B cell (primary cell): Measurements from ENCODE around the gene PTPRN2. TPM values are rescaled to one million over a fixed set of nuclear protein-coding genes. Genes with fewer than 3 reads are reported as not detected.
"Not testable (repeated sequence)": the region's sequence is repeated elsewhere in the genome, so short reads cannot be mapped to it uniquely, and the experiment has no call there.

Source experiments
- ATAC-seq: fragments of 200-7000 bp; cut with Tn5 transposase; one replicate; pipeline ENCODE4 v1.10.0; 2021; ENCODE audit warnings: low read depth, mild to moderate bottlenecking, moderate number of reproducible peaks, moderate library complexity
- CTCF ChIA-PET: fragments of 350-600 bp; sonication (Branson Sonifier 250); formaldehyde crosslinking; loops from one replicate; lab custom pipeline; 2021; ENCODE audit warnings: antibody characterized with exemption, inconsistent platforms; lab: Charles Lee
- POLR2A ChIA-PET: fragments of 350-600 bp; sonication (Branson Sonifier 250); formaldehyde crosslinking; loops from one replicate; lab custom pipeline; 2021; ENCODE audit warnings: antibody characterized with exemption; lab: Charles Lee
- DNase-seq: peaks from one replicate; pipeline ENCODE4 v3.0.0; 2013
- H2AFZ ChIP-seq: 2 replicates; pipeline ENCODE4 v1.6.1; 2012; ENCODE audit warnings: mild to moderate bottlenecking, low read depth, low read length; ENCODE audit not compliant: insufficient read depth, poor library complexity, severe bottlenecking
- H3K27ac ChIP-seq, 2 donors: 1 replicate in 1 of 2; 2 replicates in 1 of 2; pipeline ENCODE4 v1.5.1; 2012 to 2013; ENCODE audit warnings: low read length in 2 of 2, mild to moderate bottlenecking in 2 of 2, moderate library complexity in 1 of 2
- H3K27me3 ChIP-seq, 4 experiments: fragments of 200-600 bp in 1 of 4; sonication (generic) in 1 of 4; replicated peaks in 1 of 4; 1 replicate in 2 of 4; 2 replicates in 2 of 4; pipeline versions ENCODE4 v1.6.1 to v1.7.0; 2013 to 2016; ENCODE audit warnings: low read length in 3 of 4, mild to moderate bottlenecking in 2 of 4, mixed read lengths in 1 of 4, moderate library complexity in 1 of 4; ENCODE audit not compliant: insufficient read depth in 4 of 4, control insufficient read depth in 3 of 4; ENCODE audit errors: control extremely low read depth in 1 of 4
- H3K36me3 ChIP-seq, 2 experiments: replicated peaks in 1 of 2; 1 replicate in 1 of 2; 2 replicates in 1 of 2; pipeline versions ENCODE4 v1.6.1 to v1.7.1; 2013; ENCODE audit warnings: low read length in 1 of 2; ENCODE audit not compliant: insufficient read depth in 2 of 2, control insufficient read depth in 1 of 2; ENCODE audit errors: control extremely low read depth in 1 of 2, extremely low read depth in 1 of 2
- H3K4me1 ChIP-seq, 2 donors: fragments of 200-600 bp in 1 of 2; sonication (generic) in 1 of 2; 1 replicate in 1 of 2; 2 replicates in 1 of 2; pipeline versions ENCODE4 v1.5.1 to v1.6.1; 2013 to 2017; ENCODE audit warnings: low read length in 2 of 2; ENCODE audit not compliant: control insufficient read depth in 2 of 2, insufficient read depth in 2 of 2
- H3K4me2 ChIP-seq: replicated peaks from 2 replicates; pipeline ENCODE3; 2012; ENCODE audit warnings: mild to moderate bottlenecking, low read depth, low read length; ENCODE audit not compliant: poor library complexity, severe bottlenecking
- H3K4me3 ChIP-seq, 5 experiments: fragments of 200-600 bp in 1 of 5; sonication (generic) in 1 of 5; 1 replicate in 3 of 5; 2 replicates in 2 of 5; pipeline versions ENCODE4 v1.5.1 to v1.7.0; 2011 to 2016; ENCODE audit warnings: low read length in 4 of 5, mild to moderate bottlenecking in 4 of 5, low read depth in 2 of 5, control low read depth in 1 of 5, moderate library complexity in 1 of 5; ENCODE audit not compliant: insufficient read depth in 1 of 5; ENCODE audit errors: control extremely low read depth in 1 of 5, extremely low read depth in 1 of 5
- H3K79me2 ChIP-seq: fragments of 200-600 bp; sonication (generic); one replicate; pipeline ENCODE4 v1.6.0; 2016; ENCODE audit warnings: low read length; ENCODE audit not compliant: control insufficient read depth, insufficient read depth
- H3K9ac ChIP-seq: fragments of 200-600 bp; sonication (generic); 2 replicates; pipeline ENCODE4 v1.6.1; 2017; ENCODE audit warnings: mild to moderate bottlenecking, low read length, moderate library complexity
- H3K9me3 ChIP-seq, 3 donors: one replicate each; pipeline versions ENCODE4 v1.6.1 to v1.7.1; 2013; ENCODE audit warnings: low read length in 2 of 3; ENCODE audit not compliant: control insufficient read depth in 2 of 3, insufficient read depth in 1 of 3; ENCODE audit errors: control extremely low read depth in 1 of 3
- H4K20me1 ChIP-seq: 2 replicates; pipeline ENCODE4 v1.6.0; 2012; ENCODE audit warnings: mild to moderate bottlenecking, low read length; ENCODE audit not compliant: insufficient read depth, control insufficient read depth, poor library complexity, severe bottlenecking
- H3K27ac Mint-ChIP-seq: one replicate; pipeline ENCODE4 v1.8.0; 2021; ENCODE audit warnings: mixed read lengths
- H3K27me3 Mint-ChIP-seq: one replicate; pipeline ENCODE4 v1.8.0; 2021; ENCODE audit warnings: mixed read lengths
- H3K4me1 Mint-ChIP-seq: one replicate; pipeline ENCODE4 v1.8.0; 2021; ENCODE audit warnings: mixed read lengths
- H3K4me3 Mint-ChIP-seq: one replicate; pipeline ENCODE4 v1.8.0; 2021; ENCODE audit warnings: mixed read lengths
- H3K9me3 Mint-ChIP-seq: one replicate; pipeline ENCODE4 v1.8.0; 2022; ENCODE audit warnings: mixed read lengths; ENCODE audit not compliant: insufficient read depth
- CTCF ChIP-seq: fragments of 200-600 bp; IDR thresholded peaks from one replicate; pipeline ENCODE4 v1.8.0; 2022; ENCODE audit warnings: antibody characterized with exemption, mild to moderate bottlenecking
- EZH2 ChIP-seq: IDR thresholded peaks from 2 replicates; pipeline ENCODE4 v1.6.1; 2012; ENCODE audit warnings: borderline replicate concordance, low read depth, mild to moderate bottlenecking, moderate library complexity, low read length; ENCODE audit not compliant: insufficient read depth, poor library complexity, severe bottlenecking
- WGBS: methylation state at CpG from one replicate; pipeline ENCODE4 v1.1.5; 2013; ENCODE audit warnings: missing lambda C conversion rate; ENCODE audit not compliant: insufficient coverage; 5-methylcytosine and 5-hydroxymethylcytosine counted together
- intact Hi-C: fragments of 100-400 bp; cut with micrococcal nuclease; formaldehyde crosslinking; loops from one replicate; pipeline ENCODE4 v1.10.0; 2022
- polyA plus RNA-seq: library from polyadenylated mRNA; depleted of rRNA; stranded (reverse); fragments of >200 nt; gene quantifications from 2 replicates; pipeline ENCODE4 v1.2.3, GENCODE V29; 2012
- total RNA-seq, 2 donors: library from RNA; stranded (reverse); fragments of 120-200 nt in 1 of 2; gene quantifications; 1 replicate in 1 of 2; 2 replicates in 1 of 2; pipeline versions ENCODE4 v1.2.3 to v1.2.4, GENCODE V29; 2013 to 2022

PTPRN2 gene
- total and polyA plus RNA-seq, 2 donors (not counting 1 experiment from before 2014, with no cell fraction given): 2.0 to 5.0 TPM

- H3K79me2 ChIP-seq: no peaks in the 10 kb centered on the region
- intact Hi-C loops: no loop called here
- H3K27me3 ChIP-seq: no peaks in the 10 kb centered on the region
- H3K4me1 ChIP-seq: no peaks in the 10 kb centered on the region
- H3K4me3 ChIP-seq: no peak overlapping the region
- H3K9ac ChIP-seq: no peak overlapping the region
- peaks cover 0 to 39% (median 0%) of the 10 kb centered on the region in 3 donors for H3K9me3 ChIP-seq
- Mint-ChIP-seq H3K27ac (no peak overlapping the region), H3K4me1 (no peaks in the 10 kb centered on the region), H3K4me3 (no peak overlapping the region), H3K27me3 (no peaks in the 10 kb centered on the region), H3K9me3 (no peaks in the 10 kb centered on the region)
- DNase-seq (no peak), ATAC-seq (no peak)
- H4K20me1 ChIP-seq: no peaks in the 10 kb centered on the region
- no peak overlapping the region for H3K27ac ChIP-seq
- TF ChIP-seq EZH2 (no peak), CTCF (no peak)
- CTCF ChIA-PET: no interaction called here
- POLR2A ChIA-PET: no interaction called here
- no peak overlapping the region for H2AFZ ChIP-seq
- H3K4me2 ChIP-seq: no peak overlapping the region
- WGBS: 57% methylated on average over 8 of the region's 9 CpGs
- H3K36me3 ChIP-seq: no peaks in the 10 kb centered on the region
Observed at GRCh38 chr7:157980774-157981173, 606.8 kb downstream of the PTPRN2 start.

- H2AFZ ChIP-seq, H3K9ac ChIP-seq, H3K4me3 Mint-ChIP-seq, H3K79me2 ChIP-seq, H3K27me3 Mint-ChIP-seq, H3K4me2 ChIP-seq, H3K4me1 Mint-ChIP-seq, DNase-seq, ATAC-seq, CTCF ChIA-PET, H3K4me3 ChIP-seq, H3K27me3 ChIP-seq, H3K4me1 ChIP-seq, H3K36me3 ChIP-seq, H3K9me3 Mint-ChIP-seq, intact Hi-C loops, POLR2A ChIA-PET, H3K27ac ChIP-seq, H3K27ac Mint-ChIP-seq, H4K20me1 ChIP-seq: not testable (repeated sequence)
- H3K9me3 ChIP-seq: peaks cover 0 to 44% (median 0%) of the 10 kb centered on the region in 3 donors
- WGBS: 84% methylated on average over 8 of the region's 9 CpGs
Observed at GRCh38 chr7:157980341-157980731, 607.3 kb downstream of the PTPRN2 start.
